Activated T-cell treated with anti-CD3 and anti-CD28 coated beads for 1 hour (primary cell): ENCODE measurements around the gene IDH3G.
"Not testable (repeated sequence)": the region's sequence is repeated elsewhere in the genome, so short reads cannot be mapped to it uniquely, and the experiment has no call there.

Experiments used
- DNase-seq: peaks from one replicate; pipeline ENCODE4 v3.0.0-alpha.2; 2020; ENCODE audit warnings: low read depth

IDH3G gene

DNA sequence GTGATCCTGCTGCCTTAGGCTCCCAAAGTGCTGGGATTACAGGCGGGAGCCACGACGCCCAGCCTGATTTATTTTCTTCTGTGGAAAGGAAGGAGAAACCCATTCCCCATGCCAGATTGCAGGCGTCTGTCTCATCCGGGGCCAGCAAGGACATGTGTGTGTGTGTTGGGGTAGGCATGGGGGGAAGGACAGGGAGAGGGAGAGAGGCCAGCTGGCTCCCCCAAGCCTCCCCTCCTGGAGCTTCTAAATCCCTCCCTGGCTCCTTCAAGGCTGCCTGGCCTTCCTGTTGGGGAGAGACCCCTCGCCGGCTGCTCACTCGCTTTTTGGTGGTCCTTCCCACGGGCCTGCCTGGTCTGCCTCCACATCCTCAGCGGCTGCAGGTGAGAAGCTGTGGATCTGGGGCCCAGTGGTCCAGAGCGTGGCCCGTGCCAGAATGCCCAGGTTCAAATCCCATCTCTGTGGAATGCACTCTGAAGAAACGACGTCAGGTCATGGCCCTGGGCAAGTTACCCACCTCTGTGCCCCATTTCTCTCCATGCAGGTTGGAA, 31.5 kb downstream of the IDH3G start:
- no peak for DNase-seq

DNA sequence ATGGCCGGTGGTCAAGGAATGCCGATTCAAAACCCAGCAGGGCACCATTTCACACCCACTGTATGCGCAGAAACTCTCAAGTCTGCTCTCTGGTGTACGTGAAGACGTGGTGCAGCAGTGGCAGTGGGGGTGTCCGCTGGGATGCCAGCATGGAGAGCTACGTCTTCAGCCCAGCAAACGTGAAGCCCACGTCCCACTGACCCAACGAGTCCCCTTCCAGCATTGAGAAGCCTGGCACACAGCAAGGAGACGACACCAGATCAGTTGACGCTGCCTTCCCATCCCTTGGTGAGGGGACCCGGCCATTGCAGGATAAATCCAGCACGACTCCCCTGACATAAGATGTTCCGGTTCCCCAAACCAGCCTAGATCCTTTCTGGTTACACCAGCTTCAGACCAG, 32.3 kb downstream of the IDH3G start:
- DNase-seq = no peak

DNA sequence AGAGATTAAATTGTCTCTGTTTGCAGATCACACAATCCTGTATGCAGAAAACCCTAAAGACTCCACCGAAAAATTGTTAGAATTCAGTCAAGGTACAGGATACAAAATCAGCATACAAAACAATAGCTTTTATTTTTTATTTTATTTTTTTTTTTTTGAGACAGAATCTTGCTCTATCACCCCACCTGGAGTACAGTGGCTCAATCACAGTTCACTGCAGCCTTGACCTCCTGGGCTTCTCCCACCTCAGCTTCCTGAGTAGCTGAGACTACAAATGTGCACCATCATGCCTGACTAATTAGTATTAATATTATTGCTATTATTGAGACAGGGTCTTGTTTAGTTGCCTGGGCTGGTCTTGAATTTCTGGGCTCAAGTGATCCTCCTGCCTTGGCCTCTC, 39.0 kb downstream of the IDH3G start:
- no peak for DNase-seq

DNA sequence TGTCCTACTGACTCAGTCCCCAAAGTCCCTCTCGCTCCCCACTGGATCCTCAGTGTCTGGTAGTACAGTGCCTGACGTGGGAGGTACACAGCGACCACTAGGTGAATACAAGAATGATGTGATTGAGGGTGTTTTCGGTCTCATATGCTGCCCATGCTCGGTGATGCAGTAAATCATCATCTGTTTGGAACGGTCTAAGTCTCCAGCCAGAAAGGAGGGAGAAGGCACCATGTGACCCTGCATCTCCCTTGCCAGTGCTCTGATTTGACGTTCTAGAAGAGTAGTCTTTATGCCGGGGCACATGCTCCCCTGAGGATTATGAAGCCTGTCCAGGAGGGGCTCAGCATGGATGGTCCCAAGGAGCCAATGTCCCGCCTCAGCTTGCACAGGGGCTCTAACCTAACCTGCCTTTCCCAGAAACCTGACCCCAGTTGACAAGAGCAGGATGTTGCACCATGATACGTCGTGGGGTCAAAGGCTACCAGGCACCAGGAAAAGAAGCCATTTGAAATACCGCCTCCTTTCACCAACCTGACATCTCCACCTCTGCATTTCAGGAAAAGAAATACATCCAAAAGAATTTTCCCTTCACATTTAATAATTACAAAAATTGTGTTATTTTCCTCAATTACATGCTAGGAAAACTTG, 43.9 kb downstream of the IDH3G start:
- no peak for DNase-seq

DNA sequence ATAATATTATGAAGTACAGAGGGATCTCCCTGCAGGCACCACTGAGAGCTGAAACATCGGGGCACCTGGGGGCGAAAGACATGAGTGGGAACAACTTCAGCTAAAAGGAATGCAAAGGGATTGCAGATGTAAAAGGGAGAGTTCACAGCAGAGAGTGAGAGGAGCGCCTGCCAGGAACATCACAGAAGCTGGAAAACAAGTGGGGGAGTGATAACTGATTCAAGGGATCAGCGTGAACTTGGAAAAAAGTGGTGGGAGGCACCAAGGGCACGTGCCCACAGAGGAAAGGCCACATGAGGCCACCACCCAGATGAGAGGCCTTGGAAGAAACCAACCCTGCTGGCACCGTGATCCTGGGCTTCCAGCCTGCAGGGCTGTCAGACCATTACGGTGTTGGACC, 45.2 kb downstream of the IDH3G start:
- not testable (repeated sequence) for DNase-seq

DNA sequence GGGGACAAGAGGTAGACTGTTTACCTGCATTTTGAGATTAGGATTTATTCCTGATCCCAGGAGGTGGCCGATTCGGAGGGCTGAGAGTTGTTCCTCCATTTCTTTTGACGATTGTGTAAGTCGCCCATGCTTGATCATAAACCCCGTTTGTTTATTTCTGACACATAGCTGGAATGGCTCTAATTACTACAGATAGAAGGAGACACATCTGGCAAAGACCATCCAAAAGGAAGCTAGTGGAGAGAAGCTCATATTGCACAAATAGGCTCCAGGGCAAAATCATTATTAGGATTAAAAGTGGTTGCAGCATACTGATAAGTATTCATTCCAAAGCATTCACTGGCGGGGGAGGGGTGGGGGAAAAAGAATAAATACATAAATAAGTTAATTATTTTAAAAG, 47.2 kb downstream of the IDH3G start:
- not testable (repeated sequence) for DNase-seq

DNA sequence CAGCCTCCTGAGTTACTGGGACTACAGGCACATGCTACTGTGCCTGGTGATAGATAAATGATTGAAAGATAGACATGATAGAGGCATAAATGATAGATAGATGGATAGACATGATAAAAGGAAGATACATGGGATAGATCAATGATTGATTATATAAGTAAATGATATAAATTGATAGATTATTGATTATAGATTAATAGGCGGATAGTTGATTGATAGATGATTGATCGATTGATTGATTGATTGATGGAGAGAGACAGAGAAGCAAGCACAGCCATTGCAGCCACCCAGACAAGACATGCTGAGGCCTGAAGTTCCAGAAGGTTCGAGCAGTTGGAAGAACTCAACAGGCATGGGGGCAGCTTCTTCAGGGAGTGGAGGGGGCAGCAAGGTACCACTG, 47.8 kb downstream of the IDH3G start:
- no peak for DNase-seq

DNA sequence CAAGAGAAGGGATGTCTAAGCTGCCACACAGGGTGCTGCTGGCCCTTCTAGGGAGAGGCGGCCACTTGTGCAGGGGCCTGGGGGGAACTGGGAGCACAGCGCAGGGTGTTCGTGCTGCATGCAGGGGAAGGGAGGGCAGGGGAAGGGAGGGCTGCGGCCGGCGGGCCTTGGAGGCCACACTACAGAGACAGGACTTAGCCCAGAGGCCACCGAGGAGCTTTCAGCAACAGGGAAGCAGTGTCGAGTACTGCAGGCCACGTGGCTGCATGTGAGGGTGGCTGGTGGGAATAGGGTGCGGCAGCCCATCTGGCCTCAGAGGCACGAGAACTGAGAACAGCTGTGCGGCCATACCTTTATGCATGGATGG, 49.1 kb downstream of the IDH3G start:
- not testable (repeated sequence) for DNase-seq

DNA sequence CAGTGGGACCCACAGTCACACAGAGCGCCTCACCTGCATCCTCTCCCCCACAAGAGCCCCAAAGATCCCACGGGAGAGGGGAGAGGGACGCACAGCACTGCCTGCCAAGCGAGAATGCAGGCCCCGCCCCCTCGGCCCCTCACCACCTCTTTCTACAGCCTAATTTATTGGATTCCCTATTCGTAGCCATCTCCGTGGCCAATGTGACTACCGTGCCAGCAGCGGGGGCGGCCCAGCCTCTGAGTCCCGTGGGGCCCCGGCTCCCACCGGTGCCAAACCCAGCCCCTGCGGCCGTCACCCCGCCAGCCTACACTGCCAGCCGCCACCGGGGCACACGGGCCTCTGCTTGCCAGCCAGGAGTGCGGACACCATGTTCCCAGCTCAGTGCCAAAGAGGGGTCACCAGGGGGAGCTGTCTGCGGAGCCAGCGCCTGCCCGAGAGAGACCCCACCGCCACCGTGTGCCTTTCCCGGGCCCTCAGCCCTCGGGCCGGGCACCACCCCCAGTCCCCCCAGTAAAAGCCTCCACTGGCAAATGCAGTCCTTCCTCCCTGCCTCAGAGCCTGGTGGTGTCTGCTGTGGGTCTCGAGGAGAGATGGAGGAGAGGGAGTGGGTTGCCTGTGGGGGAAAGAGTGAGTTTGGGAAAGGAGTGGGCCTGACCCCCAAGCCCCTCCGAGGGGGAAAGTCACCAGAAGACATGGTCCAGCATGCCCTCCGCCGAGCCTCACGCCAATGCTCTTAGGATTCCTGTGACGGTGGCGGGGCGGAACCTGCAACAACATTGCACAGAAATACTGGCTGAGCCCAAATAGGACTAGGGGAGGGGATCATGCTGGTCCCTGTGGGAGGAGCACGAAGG, 49.7 kb downstream of the IDH3G start:
- DNase-seq = no peak

DNA sequence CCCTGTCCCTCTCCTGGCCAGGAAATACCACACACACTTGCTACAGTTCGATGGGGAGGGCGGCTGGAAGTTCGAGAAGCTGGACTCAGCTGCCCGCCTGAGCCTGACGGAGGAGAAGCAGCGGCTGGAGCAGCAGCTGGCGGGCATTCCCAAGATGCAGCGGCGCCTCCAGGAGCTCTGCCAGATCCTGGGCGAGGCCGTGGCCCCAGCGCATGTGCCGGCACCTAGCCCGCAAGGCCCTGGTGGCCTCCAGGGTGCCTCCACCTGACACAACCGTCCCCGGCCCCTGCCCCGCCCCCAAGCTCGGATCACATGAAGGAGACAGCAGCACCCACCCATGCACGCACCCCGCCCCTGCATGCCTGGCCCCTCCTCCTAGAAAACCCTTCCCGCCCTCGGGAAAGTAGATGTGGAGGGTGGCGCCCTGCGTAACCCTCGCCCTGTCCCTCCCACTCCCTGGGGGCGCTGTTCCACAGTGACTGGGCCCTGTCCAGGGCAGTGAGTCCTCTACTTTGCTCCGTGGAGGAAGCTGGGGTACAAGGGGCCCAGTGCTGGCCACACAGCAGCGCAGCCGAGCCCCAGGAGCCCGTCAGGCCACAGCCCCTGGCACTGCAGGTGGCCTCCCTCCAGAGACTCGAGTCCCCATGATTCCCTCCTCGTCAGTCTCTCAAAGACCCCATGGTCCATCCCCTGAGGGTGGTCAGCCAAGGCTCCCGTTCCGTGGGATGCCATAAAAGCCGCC, 50.5 kb downstream of the IDH3G start:
- not testable (repeated sequence) for DNase-seq

DNA sequence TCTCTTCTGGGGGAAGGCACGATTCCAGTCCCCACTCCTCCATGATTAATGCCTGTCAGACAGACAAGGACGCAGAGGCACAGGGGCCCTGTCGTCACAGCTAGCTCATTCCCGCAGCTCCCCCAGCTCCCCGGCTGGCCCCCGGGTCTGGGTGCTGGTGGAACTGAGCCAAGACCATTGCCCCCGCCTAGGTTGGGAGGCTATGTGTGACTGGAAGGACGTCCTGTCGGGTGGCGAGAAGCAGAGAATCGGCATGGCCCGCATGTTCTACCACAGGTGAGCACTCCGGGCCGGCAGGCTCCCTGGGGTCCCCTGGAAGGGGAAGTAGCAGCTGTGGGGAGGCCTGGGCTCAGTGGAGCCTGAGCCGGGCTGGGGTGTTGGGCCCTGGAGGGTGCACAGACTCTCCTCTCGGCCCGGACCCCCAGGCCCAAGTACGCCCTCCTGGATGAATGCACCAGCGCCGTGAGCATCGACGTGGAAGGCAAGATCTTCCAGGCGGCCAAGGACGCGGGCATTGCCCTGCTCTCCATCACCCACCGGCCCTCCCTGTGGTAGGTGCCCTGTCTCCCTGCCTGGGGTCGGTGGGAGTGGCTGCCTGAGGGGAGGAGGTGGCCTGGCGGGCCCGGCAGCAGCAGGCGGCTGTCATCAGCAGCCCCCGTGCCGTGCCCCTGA, 51.2 kb downstream of the IDH3G start:
- DNase-seq = not testable (repeated sequence)

DNA sequence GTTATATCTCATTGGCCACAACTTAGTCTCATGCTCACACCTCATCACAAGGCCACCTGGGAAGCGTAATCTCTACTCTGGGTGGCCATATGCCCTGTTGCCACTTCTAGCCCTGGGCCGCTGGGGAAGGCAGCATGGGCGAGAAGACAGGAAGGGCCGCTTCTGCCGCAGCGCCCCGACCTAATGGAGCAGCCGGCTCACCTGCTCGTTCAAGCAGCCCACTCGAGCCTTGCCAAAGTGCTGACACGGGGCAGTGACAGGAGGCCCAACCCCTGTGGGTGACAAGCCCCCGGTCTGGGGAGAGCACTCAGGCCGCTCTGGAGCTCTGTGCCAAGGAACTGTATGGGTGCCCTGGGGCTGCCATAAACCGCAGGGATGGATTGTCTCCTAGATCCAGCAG, 52.1 kb downstream of the IDH3G start:
- not testable (repeated sequence) for DNase-seq

DNA sequence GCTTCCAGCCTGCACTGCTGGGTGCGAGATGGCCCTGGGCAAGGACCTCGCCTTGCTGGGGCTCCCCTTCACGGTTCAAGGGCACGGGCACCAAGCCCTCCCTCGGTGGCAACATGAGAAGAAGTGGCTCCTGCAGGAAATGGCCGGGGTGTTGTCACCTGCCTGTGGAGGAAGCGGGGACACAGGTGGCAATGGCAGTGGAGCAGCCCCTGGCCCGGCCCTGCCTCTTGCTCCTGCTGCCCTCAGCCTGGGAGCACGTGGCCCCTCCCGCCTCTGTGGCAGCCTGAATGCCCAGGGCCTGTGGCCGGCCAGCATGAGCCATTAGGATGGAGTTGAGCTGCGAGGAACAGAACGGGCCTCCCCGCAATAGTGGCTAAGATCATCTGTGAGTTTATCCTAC, 52.7 kb downstream of the IDH3G start:
- DNase-seq = no peak

DNA sequence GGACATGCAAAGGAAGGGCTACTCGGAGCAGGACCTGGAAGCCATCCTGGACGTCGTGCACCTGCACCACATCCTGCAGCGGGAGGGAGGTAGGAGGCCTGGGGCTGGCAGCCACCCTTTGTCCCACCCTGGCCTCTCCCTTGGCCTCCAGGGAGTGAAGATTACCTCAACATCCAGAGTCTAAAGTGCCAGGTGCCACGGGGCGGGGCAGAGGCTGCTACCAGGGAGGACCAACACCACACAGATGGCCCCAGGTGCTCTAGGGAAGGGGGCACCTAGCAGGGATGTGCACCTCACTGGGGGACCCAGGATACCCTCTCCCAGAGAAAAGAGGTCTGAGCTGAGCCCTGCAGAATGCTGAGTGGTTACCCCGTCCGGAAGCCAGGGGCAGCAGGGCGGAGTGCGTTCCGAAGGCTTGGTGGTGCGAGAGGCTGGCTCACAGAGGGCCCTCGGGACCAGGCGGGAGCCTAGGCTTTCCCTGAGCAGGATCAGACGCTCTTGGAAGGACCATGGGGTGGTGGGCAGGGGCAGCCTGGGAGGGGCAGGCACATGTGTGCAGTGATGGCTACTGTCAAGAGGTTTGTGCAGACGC, 53.4 kb downstream of the IDH3G start:
- DNase-seq = no peak

DNA sequence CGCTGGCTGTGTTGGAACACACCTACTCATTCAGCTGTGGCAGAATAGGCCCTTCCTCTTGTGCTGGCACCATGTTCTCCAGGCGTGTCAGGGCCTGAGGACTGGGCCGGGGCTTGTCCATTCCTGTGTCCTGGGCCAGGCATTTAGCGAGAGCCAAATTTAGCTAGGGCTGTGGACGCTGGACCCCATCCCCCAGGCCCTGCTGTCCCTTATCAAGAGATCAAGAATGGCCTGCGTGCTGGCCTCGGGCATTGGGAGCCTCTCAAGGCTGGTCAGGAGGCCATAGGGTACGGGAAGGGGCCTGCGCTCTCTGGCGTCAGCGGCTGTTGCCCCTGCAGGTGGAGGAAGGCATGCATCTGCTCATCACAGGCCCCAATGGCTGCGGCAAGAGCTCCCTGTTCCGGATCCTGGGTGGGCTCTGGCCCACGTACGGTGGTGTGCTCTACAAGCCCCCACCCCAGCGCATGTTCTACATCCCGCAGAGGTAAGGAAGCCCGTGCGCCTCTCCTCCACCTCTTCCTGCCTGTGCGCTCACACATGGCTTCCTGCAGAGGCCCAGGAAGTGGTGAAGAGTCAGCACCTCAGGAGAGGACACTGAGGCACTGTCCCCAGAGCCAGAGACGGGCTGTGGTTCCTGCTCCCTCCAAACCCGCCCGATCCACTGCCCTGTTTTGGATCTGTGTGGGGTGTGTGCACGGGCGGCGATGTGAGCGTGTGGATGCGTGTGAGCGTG, 54.3 kb downstream of the IDH3G start:
- DNase-seq = no peak

DNA sequence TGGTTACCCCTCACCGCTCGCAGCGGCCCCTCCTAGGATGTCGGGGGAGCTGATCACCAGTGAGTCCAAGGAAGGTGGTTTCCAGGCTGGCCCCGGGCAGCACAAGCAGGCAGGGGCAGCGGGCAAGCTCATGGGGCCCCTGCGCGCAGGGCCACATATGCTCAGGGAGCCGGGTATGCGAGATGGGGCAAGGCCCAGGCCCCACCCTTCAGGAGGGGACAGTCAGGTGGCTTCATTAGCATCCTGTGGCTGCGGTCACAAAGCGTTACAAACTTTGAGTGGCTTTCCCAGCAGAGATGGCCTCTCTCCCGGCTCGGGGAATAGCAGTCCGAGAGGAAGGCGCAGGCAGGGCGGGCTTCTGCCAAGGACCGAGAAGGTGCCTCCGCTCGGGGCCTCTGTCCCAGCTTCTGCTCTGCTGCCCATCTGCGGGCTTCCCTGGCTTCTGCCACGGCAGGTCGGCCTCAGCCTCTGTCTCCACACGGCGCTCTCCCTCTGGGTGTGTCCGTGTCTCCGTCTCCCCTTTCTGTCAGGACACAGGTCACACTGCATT, 56.0 kb downstream of the IDH3G start:
- no peak for DNase-seq

DNA sequence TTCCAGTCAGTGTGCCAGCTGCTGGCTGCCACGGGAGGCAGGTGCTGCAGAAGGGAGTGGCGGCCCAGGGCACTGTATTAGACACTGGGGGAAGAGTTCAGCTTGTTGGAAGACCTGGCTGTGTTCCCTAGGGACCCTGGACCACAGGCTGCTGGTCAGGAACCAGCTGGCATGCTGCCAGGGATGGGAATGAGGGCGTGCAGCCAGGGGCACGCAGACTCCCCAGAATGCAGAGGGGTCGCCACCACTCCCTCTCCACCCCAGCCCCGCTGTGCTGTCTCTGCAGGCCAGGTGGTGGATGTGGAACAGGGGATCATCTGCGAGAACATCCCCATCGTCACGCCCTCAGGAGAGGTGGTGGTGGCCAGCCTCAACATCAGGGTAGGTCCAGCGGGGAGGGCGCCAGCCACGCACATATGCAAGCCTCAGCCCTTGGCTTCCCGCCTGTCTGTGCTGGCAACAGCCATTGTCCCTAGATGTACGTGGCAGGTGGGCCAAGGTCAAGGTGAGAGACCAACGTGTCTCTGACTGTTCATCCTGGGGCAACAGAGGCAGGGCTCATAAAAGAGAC, 57.2 kb downstream of the IDH3G start:
- no peak for DNase-seq

DNA sequence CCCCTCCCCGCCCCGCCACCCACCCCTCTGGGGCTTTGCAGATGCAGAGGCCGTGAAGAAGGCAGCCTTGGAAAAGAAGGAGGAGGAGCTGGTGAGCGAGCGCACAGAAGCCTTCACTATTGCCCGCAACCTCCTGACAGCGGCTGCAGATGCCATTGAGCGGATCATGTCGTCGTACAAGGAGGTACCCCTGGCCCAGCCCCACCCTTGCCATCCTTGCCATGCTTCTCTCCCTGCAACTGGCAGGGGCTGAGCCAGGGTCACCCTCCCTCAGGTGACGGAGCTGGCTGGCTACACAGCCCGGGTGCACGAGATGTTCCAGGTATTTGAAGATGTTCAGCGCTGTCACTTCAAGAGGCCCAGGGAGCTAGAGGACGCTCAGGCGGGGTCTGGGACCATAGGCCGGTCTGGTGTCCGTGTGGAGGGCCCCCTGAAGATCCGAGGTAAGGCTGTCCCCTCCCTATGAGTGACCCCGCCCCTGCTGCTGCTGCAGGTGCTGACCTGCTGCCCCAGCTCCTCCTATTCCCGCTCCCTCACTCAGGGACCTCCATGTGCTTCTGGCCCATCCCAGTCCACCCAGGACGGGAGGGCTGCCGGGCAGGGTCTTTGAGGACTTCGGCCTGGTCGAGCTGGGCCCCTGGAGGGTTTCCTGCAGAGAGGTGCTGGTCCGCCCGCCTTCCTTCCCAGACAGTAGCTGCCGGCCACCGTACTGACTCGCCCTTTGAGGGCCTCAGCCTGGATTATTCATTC, 57.9 kb downstream of the IDH3G start:
- no peak for DNase-seq
